ENCODE data around the gene RASL10A. TPM values are rescaled to one million over a fixed set of nuclear protein-coding genes. Genes with fewer than 3 reads are reported as not detected.

The RASL10A gene
- total and polyA plus RNA-seq, 9 of the 15 experiments (the other 6 are each of a cell fraction or from before 2014, with no cell fraction given): 0.17 to 1.2 (median 0.45) TPM; not detected in 3

- TF ChIP-seq TAF1 (IDR thresholded peaks at IDR 0.05; ENCODE audit: control insufficient read depth, extremely low read depth, insufficient read depth, low read length, severe bottlenecking) (peak; percentile 41), HNRNPLL (IDR thresholded peaks at IDR 0.05; ENCODE audit: low read depth, low read length, poor library complexity, severe bottlenecking) (no peak), FOXM1 (IDR thresholded peaks at IDR 0.05; ENCODE audit: low read depth) (peak; percentile 64), FOXM1 (CRISPR knock-in tag; IDR thresholded peaks at IDR 0.05; ENCODE audit: low read depth) (peak; percentile 13; the same call in 1 of the 2 replicates), ZKSCAN1 (IDR thresholded peaks at IDR 0.05; ENCODE audit: low read depth, low read length) (peak; percentile 100), RNF219 (CRISPR knock-in tag; IDR thresholded peaks at IDR 0.05) (no peak), RBM17 (IDR thresholded peaks at IDR 0.05; ENCODE audit: borderline replicate concordance, low read depth, low read length) (no peak), GABPB2 (CRISPR knock-in tag; conservative IDR thresholded peaks at IDR 0.05) (no peak), ZNF124 (CRISPR knock-in tag; IDR thresholded peaks at IDR 0.05) (no peak), RB1 (IDR thresholded peaks at IDR 0.05; ENCODE audit: low read depth) (peak; percentile 81; the same call in 1 of the 2 replicates), MTA3 (IDR thresholded peaks at IDR 0.05; ENCODE audit: borderline replicate concordance) (peak; percentile 83), E4F1 (CRISPR knock-in tag; IDR thresholded peaks at IDR 0.05; ENCODE audit: borderline replicate concordance) (no peak), CBX3 (IDR thresholded peaks at IDR 0.05; ENCODE audit: borderline replicate concordance in 1 of 2, low read length in 2 of 2) (no peak), ZNF184 (CRISPR knock-in tag; IDR thresholded peaks at IDR 0.05) (no peak), CBFB (CRISPR knock-in tag; IDR thresholded peaks at IDR 0.05) (no peak)
- TF ChIP-seq, protein P1, sequence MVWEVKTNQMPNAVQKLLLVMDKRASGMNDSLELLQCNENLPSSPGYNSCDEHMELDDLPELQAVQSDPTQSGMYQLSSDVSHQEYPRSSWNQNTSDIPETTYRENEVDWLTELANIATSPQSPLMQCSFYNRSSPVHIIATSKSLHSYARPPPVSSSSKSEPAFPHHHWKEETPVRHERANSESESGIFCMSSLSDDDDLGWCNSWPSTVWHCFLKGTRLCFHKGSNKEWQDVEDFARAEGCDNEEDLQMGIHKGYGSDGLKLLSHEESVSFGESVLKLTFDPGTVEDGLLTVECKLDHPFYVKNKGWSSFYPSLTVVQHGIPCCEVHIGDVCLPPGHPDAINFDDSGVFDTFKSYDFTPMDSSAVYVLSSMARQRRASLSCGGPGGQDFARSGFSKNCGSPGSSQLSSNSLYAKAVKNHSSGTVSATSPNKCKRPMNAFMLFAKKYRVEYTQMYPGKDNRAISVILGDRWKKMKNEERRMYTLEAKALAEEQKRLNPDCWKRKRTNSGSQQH (CRISPR knock-in tag; IDR thresholded peaks at IDR 0.05): no peak
- TF ChIP-seq, protein P2, sequence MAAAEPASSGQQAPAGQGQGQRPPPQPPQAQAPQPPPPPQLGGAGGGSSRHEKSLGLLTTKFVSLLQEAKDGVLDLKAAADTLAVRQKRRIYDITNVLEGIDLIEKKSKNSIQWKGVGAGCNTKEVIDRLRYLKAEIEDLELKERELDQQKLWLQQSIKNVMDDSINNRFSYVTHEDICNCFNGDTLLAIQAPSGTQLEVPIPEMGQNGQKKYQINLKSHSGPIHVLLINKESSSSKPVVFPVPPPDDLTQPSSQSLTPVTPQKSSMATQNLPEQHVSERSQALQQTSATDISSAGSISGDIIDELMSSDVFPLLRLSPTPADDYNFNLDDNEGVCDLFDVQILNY (CRISPR knock-in tag; IDR thresholded peaks at IDR 0.05): no peak
- TF ChIP-seq, protein P3, sequence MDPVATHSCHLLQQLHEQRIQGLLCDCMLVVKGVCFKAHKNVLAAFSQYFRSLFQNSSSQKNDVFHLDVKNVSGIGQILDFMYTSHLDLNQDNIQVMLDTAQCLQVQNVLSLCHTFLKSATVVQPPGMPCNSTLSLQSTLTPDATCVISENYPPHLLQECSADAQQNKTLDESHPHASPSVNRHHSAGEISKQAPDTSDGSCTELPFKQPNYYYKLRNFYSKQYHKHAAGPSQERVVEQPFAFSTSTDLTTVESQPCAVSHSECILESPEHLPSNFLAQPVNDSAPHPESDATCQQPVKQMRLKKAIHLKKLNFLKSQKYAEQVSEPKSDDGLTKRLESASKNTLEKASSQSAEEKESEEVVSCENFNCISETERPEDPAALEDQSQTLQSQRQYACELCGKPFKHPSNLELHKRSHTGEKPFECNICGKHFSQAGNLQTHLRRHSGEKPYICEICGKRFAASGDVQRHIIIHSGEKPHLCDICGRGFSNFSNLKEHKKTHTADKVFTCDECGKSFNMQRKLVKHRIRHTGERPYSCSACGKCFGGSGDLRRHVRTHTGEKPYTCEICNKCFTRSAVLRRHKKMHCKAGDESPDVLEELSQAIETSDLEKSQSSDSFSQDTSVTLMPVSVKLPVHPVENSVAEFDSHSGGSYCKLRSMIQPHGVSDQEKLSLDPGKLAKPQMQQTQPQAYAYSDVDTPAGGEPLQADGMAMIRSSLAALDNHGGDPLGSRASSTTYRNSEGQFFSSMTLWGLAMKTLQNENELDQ (CRISPR knock-in tag; IDR thresholded peaks at IDR 0.05; ENCODE audit: borderline replicate concordance): no peak
These were observed 9.2 kb downstream of the RASL10A start, which contains the start of gene GAS2L1 (continued) for GRCh38 chr22:29306175-29306834.

Data from K562 (cell line).